Right ventricle myocardium superior (tissue), 1 donor: ENCODE data around the gene GIMAP8. TPM values are rescaled to one million over a fixed set of nuclear protein-coding genes. Genes with fewer than 3 reads are reported as not detected.

Source experiments
- ATAC-seq: fragments of 200-7000 bp; cut with Tn5 transposase; one replicate; pipeline ENCODE4 v1.9.1; 2020; ENCODE audit warnings: mild to moderate bottlenecking; ENCODE audit not compliant: poor library complexity
- DNase-seq: peaks from one replicate; pipeline ENCODE4 v3.0.0-alpha.2; 2020
- intact Hi-C: fragments of 100-400 bp; cut with DNase I; formaldehyde crosslinking; loops from one replicate; pipeline ENCODE4 v1.11.2; 2022
- total RNA-seq: library from RNA; stranded (reverse); fragmentation: NEBNext Ultra II Directional; extraction: Animal tissue kit (Norgen Biotek cat#: 25700); gene quantifications from one replicate; pipeline ENCODE4 v1.2.1, GENCODE V29; 2021
- donor health status: DM: no; HTN: yes; CAD: no; lungs with severe emphysema.

GIMAP8 gene
- total RNA-seq, 1 donor from 2014 or later: 14.4 TPM

- intact Hi-C loops: no loop called here
Measured at GRCh38 chr7:150431839-150432658, 18.4 kb upstream of the GIMAP8 start.

GRCh38 chr7:150432915-150433892 lies 17.2 kb upstream of the GIMAP8 start:
- no peak for DNase-seq

More at GRCh38 chr7:150431839-150432658, 18.4 kb upstream of the GIMAP8 start:
- no peak for DNase-seq
- ATAC-seq: no peak

GRCh38 chr7:150434240-150434639 lies 16.2 kb upstream of the GIMAP8 start:
- intact Hi-C loops: no loop called here
- ATAC-seq (no peak), DNase-seq (no peak)

More at GRCh38 chr7:150432915-150433892, 17.2 kb upstream of the GIMAP8 start:
- intact Hi-C loops: no loop called here
- peak; percentile 52 for ATAC-seq

DNA sequence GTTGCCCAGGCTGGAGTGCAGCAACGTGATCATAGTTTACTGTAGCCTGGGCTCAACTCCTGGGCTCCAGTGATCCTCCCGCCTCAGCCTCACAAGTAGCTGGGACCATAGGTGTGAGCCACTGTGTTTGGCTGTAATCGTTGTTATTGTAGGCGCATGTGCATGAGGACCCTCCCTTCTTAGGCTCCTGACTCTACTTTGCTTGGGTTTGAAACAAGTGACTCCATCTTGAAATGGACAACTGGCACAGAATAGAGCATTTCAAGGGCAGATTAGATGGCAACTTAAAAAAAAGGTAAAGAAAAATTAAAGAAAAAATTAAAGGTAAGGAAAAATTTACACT lies 15.4 kb upstream of the GIMAP8 start:
- no peak for ATAC-seq
- intact Hi-C loops: no loop called here
- no peak for DNase-seq

- DNase-seq (no peak), ATAC-seq (peak; percentile 39)
- intact Hi-C loops: no loop called here
Measured at GRCh38 chr7:150435390-150436073, 14.9 kb upstream of the GIMAP8 start.

DNA sequence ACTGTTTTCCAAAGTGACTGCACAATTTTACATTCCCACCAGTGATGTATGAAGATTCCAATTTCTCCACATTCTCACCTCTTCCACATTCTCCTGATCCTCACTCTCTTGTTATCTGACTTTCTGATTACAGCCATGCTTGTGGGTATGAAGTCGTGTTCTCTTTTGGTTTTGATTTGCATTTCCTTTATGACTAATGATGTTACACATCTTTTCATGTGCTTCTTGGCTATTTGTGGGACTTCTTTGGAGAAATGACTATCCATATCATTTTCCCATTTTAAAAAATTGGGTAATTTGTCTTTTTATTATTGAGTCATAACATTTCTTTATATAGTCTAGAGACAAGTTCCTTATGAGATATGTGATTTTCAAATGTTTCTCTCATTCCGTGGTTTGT lies 10.5 kb upstream of the GIMAP8 start:
- intact Hi-C loops: no loop called here
- no peak for DNase-seq
- ATAC-seq: no peak

DNA sequence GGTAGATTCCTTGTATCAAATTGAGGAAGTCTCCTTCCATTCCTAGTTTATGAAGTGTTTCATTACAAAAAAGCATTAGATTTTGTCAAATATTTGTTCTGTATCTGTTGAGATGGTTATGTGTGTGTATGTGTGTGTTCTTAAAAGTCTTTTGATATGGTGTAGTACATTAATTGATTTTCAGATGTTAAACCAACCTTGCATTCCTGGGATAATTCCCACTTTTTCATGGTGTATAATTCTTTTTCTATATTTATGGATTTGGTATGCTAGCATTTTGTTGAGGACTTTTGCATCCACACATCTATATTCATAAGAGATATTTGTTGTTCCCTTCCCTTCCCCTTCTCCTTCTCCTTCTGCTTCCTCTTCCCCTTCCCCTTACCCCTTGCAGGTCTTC lies 8.9 kb upstream of the GIMAP8 start:
- intact Hi-C loops: no loop called here
- DNase-seq (no peak), ATAC-seq (no peak)

DNA sequence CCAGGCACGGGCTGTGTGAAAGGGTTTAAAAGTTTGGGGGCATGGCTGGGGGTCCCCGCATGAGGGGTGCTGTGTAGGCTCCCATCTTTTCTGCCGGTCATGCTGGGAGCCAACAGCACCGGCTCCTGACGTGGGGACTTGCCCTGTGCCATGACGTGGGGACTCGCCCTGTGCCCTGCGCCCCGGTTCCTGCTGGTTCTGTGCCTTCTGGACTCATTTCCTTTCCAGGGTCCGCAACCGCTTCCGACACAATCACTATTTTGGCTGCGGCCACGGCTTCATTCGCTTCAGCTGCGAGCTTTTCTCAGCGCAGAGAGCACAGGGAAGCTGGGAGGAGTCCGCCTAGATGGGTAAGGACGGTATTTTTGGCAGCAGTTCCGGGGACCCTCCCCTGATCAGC lies 7.6 kb upstream of the GIMAP8 start:
- ATAC-seq: no peak
- intact Hi-C loops: no loop called here
- no peak for DNase-seq

GRCh38 chr7:150443793-150444540 lies 6.5 kb upstream of the GIMAP8 start:
- intact Hi-C loops: no loop called here
- DNase-seq: no peak
- ATAC-seq: no peak

- intact Hi-C loops: no loop called here
- DNase-seq (no peak), ATAC-seq (no peak)
Measured at GRCh38 chr7:150444674-150445365, 5.6 kb upstream of the GIMAP8 start.

DNA sequence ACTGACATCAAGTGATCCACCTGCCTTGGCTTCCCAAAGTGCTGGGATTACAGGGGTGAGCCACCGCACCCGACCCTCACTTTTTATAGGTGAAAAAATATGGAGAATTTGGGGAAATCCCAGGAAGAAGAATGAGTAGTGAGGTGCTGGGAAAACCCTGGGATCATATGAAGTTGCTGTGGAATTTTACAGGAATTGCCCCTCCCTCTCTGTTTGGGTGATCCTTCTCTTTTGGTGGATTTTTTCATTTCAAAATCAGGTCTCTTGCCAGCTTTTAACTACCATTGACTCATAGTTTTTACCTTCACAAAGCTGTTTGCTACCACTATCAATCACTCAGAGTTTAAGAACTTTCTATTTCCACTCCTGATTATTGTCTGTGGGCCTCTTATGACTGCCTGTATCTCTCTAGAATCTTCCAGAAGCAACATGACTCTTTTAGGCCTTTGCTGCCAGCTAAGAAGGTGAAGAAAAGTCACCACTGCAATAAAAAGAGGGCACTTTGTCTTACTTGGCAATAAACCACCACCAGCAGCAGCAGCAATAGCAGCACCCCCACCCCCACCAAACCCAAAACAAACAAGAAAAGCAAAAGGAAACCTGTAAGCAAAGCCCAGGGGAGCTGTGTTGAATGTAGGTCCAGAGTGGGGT lies 4.0 kb upstream of the GIMAP8 start:
- DNase-seq (no peak), ATAC-seq (no peak)
- intact Hi-C loops: no loop called here

GRCh38 chr7:150447966-150448788 lies 2.3 kb upstream of the GIMAP8 start:
- ATAC-seq (no peak), DNase-seq (no peak)

DNA sequence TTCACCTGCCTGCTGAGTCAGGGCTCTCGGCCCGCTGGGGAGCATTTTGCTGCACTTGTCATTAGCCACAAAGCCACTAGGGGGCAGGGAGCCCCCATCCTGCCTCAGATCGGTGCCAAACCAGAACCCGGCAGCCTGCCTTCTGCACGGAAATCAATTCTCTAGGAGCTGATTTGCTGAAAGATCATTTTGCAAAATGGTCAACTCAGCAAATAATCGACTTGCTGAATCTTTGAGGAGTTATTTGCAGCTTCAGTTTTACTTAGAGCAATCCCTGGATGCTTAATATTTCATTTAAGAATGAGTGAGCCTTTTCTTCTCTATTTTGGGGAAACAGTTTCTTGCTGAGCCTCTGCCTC lies 1.7 kb upstream of the GIMAP8 start:
- DNase-seq (peak; percentile 86), ATAC-seq (peak; percentile 71)
- intact Hi-C loops: no loop called here

More at GRCh38 chr7:150447966-150448788, 2.3 kb upstream of the GIMAP8 start:
- intact Hi-C loops: no loop called here

GRCh38 chr7:150449206-150449952 lies 1.1 kb upstream of the GIMAP8 start:
- intact Hi-C loops: no loop called here
- DNase-seq (no peak), ATAC-seq (no peak)

- intact Hi-C loops: loop anchor here (2.0 to 10.0 kb wide), 3 partner anchors 174 to 304 kb away; no protein-coding TSS in a partner anchor
- peak; percentile 83 for DNase-seq
- peak; percentile 65 for ATAC-seq
Measured at GRCh38 chr7:150451097-150451793, 815 bp downstream of the GIMAP8 start.
